C4-2B (cell line): ENCODE results near the gene DAZL.

Experiments
- CTCF ChIP-seq: fragments of 450-650 bp; conservative IDR thresholded peaks from 2 replicates; pipeline ENCODE4 v1.5.1; 2017; ENCODE audit warnings: mild to moderate bottlenecking
- ZFX ChIP-seq: fragments of 450-650 bp; IDR thresholded peaks from 2 replicates; pipeline ENCODE4 v1.6.1; 2017

- TF ChIP-seq CTCF, result no peak
- TF ChIP-seq ZFX, result no peak
Observed at GRCh38 chr3:16552757-16553156, 52.5 kb downstream of the DAZL start.
